ENCODE measurements around the gene TES. TPM values are rescaled to one million over a fixed set of nuclear protein-coding genes. Genes with fewer than 3 reads are reported as not detected.

The TES gene
- total and polyA plus RNA-seq, 3 donors from 2014 or later, result 40.4 to 120 (median 71.0) TPM

DNA sequence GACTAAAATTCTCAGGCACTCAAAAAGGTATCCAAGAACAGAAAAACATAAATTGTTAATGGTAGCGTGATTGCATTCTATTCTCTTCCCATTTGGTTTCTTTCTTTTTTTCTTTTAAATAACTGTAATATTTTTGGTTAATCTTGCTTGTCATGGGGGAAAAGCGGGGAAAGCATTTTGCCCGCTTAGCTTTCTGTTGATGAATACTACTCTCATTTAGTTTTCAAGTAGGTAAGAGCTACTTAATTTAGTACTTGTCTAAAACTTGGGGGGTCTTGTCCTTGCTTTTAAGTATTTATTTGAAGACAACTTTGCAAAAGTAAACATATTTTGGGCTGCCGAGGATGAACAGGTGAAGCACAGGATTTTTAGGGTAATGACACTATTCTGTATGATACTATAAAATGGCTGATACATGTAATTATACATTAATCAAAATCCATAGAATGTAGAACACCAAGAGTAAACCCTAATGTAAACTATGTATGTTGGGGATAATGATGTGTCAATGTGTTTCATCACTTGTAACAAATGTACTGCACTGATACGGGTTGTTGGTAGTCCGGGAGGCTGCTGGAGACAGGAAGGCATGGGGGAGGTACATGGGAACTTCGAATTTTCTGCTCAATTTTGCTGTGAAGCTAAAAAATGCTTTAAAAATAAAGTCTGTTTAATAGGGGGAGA, 1.7 kb downstream of the TES start:
- no peaks in the 10 kb centered on the region for H3K27me3 ChIP-seq
- intact Hi-C loops (cut with DNase I; ENCODE audit: low total_unique reads), result no loop called here
- peaks cover 26% of the 10 kb centered on the region for H3K4me1 ChIP-seq
- TF ChIP-seq POLR2A (IDR thresholded peaks at IDR 0.05), result no peak
- TF ChIP-seq, protein P1, sequence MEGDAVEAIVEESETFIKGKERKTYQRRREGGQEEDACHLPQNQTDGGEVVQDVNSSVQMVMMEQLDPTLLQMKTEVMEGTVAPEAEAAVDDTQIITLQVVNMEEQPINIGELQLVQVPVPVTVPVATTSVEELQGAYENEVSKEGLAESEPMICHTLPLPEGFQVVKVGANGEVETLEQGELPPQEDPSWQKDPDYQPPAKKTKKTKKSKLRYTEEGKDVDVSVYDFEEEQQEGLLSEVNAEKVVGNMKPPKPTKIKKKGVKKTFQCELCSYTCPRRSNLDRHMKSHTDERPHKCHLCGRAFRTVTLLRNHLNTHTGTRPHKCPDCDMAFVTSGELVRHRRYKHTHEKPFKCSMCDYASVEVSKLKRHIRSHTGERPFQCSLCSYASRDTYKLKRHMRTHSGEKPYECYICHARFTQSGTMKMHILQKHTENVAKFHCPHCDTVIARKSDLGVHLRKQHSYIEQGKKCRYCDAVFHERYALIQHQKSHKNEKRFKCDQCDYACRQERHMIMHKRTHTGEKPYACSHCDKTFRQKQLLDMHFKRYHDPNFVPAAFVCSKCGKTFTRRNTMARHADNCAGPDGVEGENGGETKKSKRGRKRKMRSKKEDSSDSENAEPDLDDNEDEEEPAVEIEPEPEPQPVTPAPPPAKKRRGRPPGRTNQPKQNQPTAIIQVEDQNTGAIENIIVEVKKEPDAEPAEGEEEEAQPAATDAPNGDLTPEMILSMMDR (IDR thresholded peaks at IDR 0.05), result no peak
- 49% methylated on average over 7 of the region's 7 CpGs for WGBS, 2 donors
- peak; percentile 42 for DNase-seq
- H3K36me3 ChIP-seq (ENCODE audit: low read depth, missing control alignments), result no peaks in the 10 kb centered on the region
- H3K9me3 ChIP-seq, result no peaks in the 10 kb centered on the region
- peak overlapping the region in 1 of 2 donors; percentile 72 for H3K4me3 ChIP-seq
- H3K27ac ChIP-seq, result peak overlapping the region; percentile 81 to 84

DNA sequence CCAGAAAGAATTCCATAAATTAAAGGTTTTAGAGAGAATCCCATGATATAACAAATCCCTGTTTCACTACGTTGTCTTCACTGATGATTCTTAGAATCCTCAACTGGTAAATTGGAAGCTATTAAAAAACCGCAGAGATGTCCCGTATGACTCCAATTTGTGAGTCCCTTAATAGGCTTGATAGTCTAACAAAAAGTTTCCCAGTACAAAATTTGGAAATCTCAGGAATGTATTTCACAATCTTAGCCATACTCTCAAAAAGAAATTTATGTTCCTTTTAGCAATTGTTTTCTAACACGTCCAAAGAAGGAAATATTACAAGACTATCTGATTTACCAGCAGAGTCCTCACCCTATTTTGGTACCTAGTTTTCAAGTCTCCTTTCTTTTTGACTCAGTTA, 2.5 kb downstream of the TES start:
- no peak for DNase-seq
- Histone ChIP-seq H3K36me3 (ENCODE audit: low read depth, missing control alignments) (no peaks in the 10 kb centered on the region), H3K4me1 (peaks cover 29% of the 10 kb centered on the region), H3K4me3 (no peak overlapping the region), H3K27me3 (no peaks in the 10 kb centered on the region), H3K9me3 (no peaks in the 10 kb centered on the region), H3K27ac (peak overlapping the region in 1 of 2 donors; percentile 55)
- 57 to 68% methylated on average over 4 of the region's 4 CpGs for WGBS, 2 donors
- no peak for TF ChIP-seq POLR2A (IDR thresholded peaks at IDR 0.05)
- TF ChIP-seq, protein P1 (IDR thresholded peaks at IDR 0.05), result no peak
- intact Hi-C loops (cut with DNase I; ENCODE audit: low total_unique reads), result no loop called here

DNA sequence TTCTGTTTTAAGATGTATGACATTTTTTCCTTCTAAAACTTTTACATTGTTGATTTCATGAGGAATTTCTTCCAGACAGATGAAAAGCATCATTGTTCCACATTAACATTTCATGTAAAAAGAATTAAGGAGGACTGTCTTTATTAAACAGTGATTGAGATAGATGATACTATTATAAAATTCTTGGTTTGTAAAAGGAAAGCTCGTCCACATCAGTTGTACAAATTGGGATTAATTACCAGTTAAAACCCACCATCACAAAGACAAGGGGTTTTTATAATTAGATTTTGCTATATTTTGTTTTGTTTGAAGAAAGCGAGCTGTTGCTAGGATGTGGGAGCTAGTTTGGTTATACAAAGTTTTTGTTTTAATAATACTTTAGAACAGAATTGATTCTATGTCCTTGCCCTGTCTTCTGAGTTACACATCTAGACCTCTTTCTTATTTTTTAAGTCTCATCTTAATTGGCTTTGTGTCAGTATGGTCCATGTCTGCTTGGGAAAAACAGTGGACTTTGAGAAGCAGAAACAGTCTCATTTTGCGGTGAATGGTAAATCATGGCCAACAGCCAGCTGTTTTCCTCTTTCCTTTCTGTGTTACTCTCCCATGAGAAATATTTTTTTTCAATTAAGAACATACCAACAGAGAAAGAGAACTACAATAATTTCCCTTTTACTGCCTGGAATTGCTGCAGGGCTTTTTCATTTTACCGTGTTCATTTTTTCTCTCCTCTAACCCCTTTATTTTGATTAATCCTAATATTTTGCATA, 3.2 kb downstream of the TES start:
- Histone ChIP-seq H3K9me3 (no peaks in the 10 kb centered on the region), H3K36me3 (ENCODE audit: low read depth, missing control alignments) (no peaks in the 10 kb centered on the region), H3K27me3 (no peaks in the 10 kb centered on the region), H3K4me3 (no peak overlapping the region), H3K27ac (peak overlapping the region in 1 of 2 donors; percentile 55), H3K4me1 (peaks cover 32% of the 10 kb centered on the region)
- WGBS, 2 donors, result 47 to 56% methylated on average over 4 of the region's 4 CpGs
- intact Hi-C loops (cut with DNase I; ENCODE audit: low total_unique reads), result no loop called here
- TF ChIP-seq, protein P1 (IDR thresholded peaks at IDR 0.05), result no peak
- TF ChIP-seq POLR2A (IDR thresholded peaks at IDR 0.05), result no peak
- no peak for DNase-seq

DNA sequence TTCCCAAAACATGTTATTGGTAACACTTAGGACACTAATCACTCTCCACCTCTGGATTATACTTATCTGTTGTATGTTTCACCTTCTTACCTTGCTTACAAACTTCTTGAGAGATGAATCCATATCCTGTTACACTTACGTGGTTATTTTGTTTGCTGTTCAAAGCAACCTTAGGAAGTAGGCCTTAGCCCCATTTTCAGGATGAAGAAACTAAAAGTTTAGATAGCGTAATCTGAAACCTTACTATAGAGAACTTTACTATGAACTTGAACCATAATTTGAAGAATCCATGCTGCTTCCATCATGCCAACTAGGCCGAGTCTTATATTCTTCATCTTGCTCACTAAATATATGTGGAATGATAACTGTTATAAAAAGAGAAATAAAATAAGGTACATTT, 4.6 kb downstream of the TES start:
- WGBS, 2 donors, result 93 to 96% methylated on average over 3 of the region's 3 CpGs
- Histone ChIP-seq H3K9me3 (no peaks in the 10 kb centered on the region), H3K27ac (no peak overlapping the region), H3K4me3 (no peak overlapping the region), H3K4me1 (peaks cover 32% of the 10 kb centered on the region), H3K27me3 (no peaks in the 10 kb centered on the region), H3K36me3 (ENCODE audit: low read depth, missing control alignments) (no peaks in the 10 kb centered on the region)
- DNase-seq, result no peak
- intact Hi-C loops (cut with DNase I; ENCODE audit: low total_unique reads), result no loop called here
- TF ChIP-seq, protein P1 (IDR thresholded peaks at IDR 0.05), result no peak
- TF ChIP-seq POLR2A (IDR thresholded peaks at IDR 0.05), result no peak

Measured in testis (tissue), 3 donors.